ENCODE measurements around the gene MYT1.

Gene MYT1

DNA sequence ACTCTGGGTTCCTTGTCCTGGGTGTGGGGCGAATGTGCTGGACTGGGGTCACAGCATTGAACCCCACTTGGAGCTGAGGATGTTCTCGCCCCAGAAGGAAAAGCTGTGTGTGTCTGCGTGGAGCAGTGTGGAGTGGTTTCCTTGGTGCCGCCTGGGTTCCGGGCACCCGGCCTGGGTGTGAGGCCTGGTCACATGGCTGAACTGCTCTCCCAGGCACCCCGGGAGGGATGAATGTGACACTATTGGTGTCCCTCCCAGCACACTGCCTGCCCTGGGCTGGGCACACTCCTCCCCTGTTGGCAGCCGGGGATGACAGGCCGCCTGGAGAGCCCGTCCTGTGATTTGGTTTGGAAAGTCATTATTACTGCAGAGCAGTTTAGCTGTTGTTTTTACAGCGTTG is 12.3 kb downstream of the MYT1 start:
- Histone ChIP-seq H3K4me3 (replicated peaks; ENCODE audit: insufficient read depth, low read length) (no peak overlapping the region), H3K27ac (replicated peaks) (no peak overlapping the region), H3K27me3 (ENCODE audit: insufficient read depth, poor library complexity, severe bottlenecking) (no peaks in the 10 kb centered on the region)
- no peak for DNase-seq (ENCODE audit: low read depth in 1 of 2, low spot score in 1 of 2)
- TF ChIP-seq SPI1 (IDR thresholded peaks at IDR 0.05; ENCODE audit: borderline replicate concordance, low read depth), result no peak
- TF ChIP-seq POLR2AphosphoS5 (IDR thresholded peaks at IDR 0.05; ENCODE audit: low read depth), result no peak
- TF ChIP-seq, protein P1, sequence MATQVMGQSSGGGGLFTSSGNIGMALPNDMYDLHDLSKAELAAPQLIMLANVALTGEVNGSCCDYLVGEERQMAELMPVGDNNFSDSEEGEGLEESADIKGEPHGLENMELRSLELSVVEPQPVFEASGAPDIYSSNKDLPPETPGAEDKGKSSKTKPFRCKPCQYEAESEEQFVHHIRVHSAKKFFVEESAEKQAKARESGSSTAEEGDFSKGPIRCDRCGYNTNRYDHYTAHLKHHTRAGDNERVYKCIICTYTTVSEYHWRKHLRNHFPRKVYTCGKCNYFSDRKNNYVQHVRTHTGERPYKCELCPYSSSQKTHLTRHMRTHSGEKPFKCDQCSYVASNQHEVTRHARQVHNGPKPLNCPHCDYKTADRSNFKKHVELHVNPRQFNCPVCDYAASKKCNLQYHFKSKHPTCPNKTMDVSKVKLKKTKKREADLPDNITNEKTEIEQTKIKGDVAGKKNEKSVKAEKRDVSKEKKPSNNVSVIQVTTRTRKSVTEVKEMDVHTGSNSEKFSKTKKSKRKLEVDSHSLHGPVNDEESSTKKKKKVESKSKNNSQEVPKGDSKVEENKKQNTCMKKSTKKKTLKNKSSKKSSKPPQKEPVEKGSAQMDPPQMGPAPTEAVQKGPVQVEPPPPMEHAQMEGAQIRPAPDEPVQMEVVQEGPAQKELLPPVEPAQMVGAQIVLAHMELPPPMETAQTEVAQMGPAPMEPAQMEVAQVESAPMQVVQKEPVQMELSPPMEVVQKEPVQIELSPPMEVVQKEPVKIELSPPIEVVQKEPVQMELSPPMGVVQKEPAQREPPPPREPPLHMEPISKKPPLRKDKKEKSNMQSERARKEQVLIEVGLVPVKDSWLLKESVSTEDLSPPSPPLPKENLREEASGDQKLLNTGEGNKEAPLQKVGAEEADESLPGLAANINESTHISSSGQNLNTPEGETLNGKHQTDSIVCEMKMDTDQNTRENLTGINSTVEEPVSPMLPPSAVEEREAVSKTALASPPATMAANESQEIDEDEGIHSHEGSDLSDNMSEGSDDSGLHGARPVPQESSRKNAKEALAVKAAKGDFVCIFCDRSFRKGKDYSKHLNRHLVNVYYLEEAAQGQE (IDR thresholded peaks at IDR 0.05; ENCODE audit: insufficient replicate concordance, low read depth), result no peak
- TF ChIP-seq, protein P2, sequence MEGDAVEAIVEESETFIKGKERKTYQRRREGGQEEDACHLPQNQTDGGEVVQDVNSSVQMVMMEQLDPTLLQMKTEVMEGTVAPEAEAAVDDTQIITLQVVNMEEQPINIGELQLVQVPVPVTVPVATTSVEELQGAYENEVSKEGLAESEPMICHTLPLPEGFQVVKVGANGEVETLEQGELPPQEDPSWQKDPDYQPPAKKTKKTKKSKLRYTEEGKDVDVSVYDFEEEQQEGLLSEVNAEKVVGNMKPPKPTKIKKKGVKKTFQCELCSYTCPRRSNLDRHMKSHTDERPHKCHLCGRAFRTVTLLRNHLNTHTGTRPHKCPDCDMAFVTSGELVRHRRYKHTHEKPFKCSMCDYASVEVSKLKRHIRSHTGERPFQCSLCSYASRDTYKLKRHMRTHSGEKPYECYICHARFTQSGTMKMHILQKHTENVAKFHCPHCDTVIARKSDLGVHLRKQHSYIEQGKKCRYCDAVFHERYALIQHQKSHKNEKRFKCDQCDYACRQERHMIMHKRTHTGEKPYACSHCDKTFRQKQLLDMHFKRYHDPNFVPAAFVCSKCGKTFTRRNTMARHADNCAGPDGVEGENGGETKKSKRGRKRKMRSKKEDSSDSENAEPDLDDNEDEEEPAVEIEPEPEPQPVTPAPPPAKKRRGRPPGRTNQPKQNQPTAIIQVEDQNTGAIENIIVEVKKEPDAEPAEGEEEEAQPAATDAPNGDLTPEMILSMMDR (IDR thresholded peaks at IDR 0.05; ENCODE audit: insufficient read depth, low read length), result no peak
- TF ChIP-seq GABPA (IDR thresholded peaks at IDR 0.05; ENCODE audit: low read depth), result no peak

DNA sequence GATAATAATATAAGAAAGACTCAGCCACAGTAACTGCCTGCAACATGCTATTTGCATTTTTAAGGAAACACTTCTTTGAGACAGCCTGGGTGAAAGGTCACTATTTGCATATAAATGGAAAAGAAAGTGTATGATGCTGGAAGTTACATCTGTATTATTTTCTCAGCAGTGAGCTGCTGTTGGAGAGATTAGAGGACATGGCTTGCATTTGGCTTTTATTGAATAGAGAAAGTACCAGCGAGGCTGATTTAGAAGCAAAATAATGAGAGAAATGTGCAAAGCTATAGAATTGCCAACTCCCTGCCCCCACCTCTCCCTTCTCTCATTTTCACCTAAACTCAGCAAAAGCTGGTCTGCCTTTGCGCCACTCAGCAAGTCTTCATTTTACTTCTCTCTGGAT is 12.7 kb downstream of the MYT1 start:
- DNase-seq (ENCODE audit: low read depth in 1 of 2, low spot score in 1 of 2), result no peak
- Histone ChIP-seq H3K4me3 (replicated peaks; ENCODE audit: insufficient read depth, low read length) (no peak overlapping the region), H3K27me3 (ENCODE audit: insufficient read depth, poor library complexity, severe bottlenecking) (no peaks in the 10 kb centered on the region), H3K27ac (replicated peaks) (no peak overlapping the region)
- TF ChIP-seq GABPA (IDR thresholded peaks at IDR 0.05; ENCODE audit: low read depth), result no peak
- TF ChIP-seq, protein P1 (IDR thresholded peaks at IDR 0.05; ENCODE audit: insufficient replicate concordance, low read depth), result no peak
- no peak for TF ChIP-seq SPI1 (IDR thresholded peaks at IDR 0.05; ENCODE audit: borderline replicate concordance, low read depth)
- TF ChIP-seq POLR2AphosphoS5 (IDR thresholded peaks at IDR 0.05; ENCODE audit: low read depth), result no peak
- TF ChIP-seq, protein P2 (IDR thresholded peaks at IDR 0.05; ENCODE audit: insufficient read depth, low read length), result no peak

DNA sequence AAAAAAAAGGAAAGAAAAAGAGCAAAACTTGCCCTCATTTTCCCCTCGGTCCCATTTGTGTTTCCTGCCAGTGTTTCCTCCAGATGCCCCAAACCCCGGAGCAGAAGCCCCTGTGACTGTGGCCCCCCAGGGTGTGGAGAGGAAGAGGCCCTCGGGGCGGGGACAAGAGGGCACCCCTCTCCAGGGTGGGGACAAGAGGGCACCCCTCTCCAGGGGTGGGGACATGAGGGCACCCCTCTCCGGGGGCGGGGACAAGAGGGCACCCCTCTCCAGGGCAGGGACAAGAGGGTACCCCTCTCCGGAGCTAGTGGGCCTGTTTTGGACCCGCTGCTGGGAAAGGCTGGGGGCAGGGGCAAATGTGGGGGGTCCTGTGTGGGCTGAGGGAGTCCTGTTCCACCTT is 13.1 kb downstream of the MYT1 start:
- TF ChIP-seq SPI1 (IDR thresholded peaks at IDR 0.05; ENCODE audit: borderline replicate concordance, low read depth) (no peak), POLR2AphosphoS5 (IDR thresholded peaks at IDR 0.05; ENCODE audit: low read depth) (no peak), GABPA (IDR thresholded peaks at IDR 0.05; ENCODE audit: low read depth) (no peak)
- TF ChIP-seq, protein P1 (IDR thresholded peaks at IDR 0.05; ENCODE audit: insufficient replicate concordance, low read depth), result no peak
- TF ChIP-seq, protein P2 (IDR thresholded peaks at IDR 0.05; ENCODE audit: insufficient read depth, low read length), result no peak
- Histone ChIP-seq H3K4me3 (replicated peaks; ENCODE audit: insufficient read depth, low read length) (no peak overlapping the region), H3K27ac (replicated peaks) (no peak overlapping the region)

More for the DNA sequence above, 13.1 kb downstream of the MYT1 start:
- H3K27me3 ChIP-seq (ENCODE audit: insufficient read depth, poor library complexity, severe bottlenecking), result no peaks in the 10 kb centered on the region
- DNase-seq (ENCODE audit: low read depth in 1 of 2, low spot score in 1 of 2), result no peak
